ENCODE data around the gene MACROH2A1. TPM values are rescaled to one million over a fixed set of nuclear protein-coding genes. Genes with fewer than 3 reads are reported as not detected.

The MACROH2A1 gene
- 100 to 1,000 TPM; 224 to 255 (median 240) TPM for polyA plus RNA-seq (ENCODE audit: insufficient read depth in 1 of 5, insufficient read length in 5 of 5, low replicate concordance in 1 of 5)
- long read RNA-seq, donor 1, full-length matches to known transcripts = 45 of 106 reads
- long read RNA-seq, donor 1, partial matches to known transcripts = 51 of 106 reads
- long read RNA-seq, donor 1, other reads (novel, unspliced or antisense) = 10 of 106 reads
- long read RNA-seq, donor 2, full-length matches to known transcripts = 33 of 49 reads
- long read RNA-seq, donor 2, partial matches to known transcripts = 0 of 49 reads
- long read RNA-seq, donor 2, other reads (novel, unspliced or antisense) = 16 of 49 reads
- long read RNA-seq, donor 3, full-length matches to known transcripts = 50 of 103 reads
- long read RNA-seq, donor 3, partial matches to known transcripts = 28 of 103 reads
- long read RNA-seq, donor 3, other reads (novel, unspliced or antisense) = 25 of 103 reads
- long read RNA-seq, donor 4, full-length matches to known transcripts = 21 of 52 reads
- long read RNA-seq, donor 4, partial matches to known transcripts = 20 of 52 reads
- long read RNA-seq, donor 4, other reads (novel, unspliced or antisense) = 11 of 52 reads
- long read RNA-seq, donor 5, full-length matches to known transcripts = 53 of 142 reads
- long read RNA-seq, donor 5, partial matches to known transcripts = 54 of 142 reads
- long read RNA-seq, donor 5, other reads (novel, unspliced or antisense) = 35 of 142 reads
- long read RNA-seq, donor 6, full-length matches to known transcripts = 43 of 90 reads
- long read RNA-seq, donor 6, partial matches to known transcripts = 16 of 90 reads
- long read RNA-seq, donor 6, other reads (novel, unspliced or antisense) = 31 of 90 reads
- long read RNA-seq, donor 7, transcript H2AFY-216 (3 exons, 2,521 nt) = minor isoform, 5 of 104 reads
- long read RNA-seq, donor 7, transcript H2AFY-202 (9 exons, 1,859 nt) = minor isoform, 12 of 104 reads
- long read RNA-seq, donor 7, transcript H2AFY-217 (9 exons, 2,789 nt) = major isoform, 15 of 104 reads
- long read RNA-seq, donor 7, partial matches to known transcripts = 18 of 104 reads
- long read RNA-seq, donor 7, other reads (novel, unspliced or antisense) = 47 of 104 reads
- long read RNA-seq, donor 8, partial matches to known transcripts = 16 of 34 reads
- long read RNA-seq, donor 8, other reads (novel, unspliced or antisense) = 8 of 34 reads

- DNase-seq = peak; percentile 83 to 86
Observed at GRCh38 chr5:135398855-135399793, at the start of gene MACROH2A1. Gene MACROH2A1, minus strand, starts transcription at chr5:135399231. Its CDS starts 10,138 bp downstream, at chr5:135389093.

GRCh38 chr5:135448071-135448739 lies 49.2 kb upstream of the MACROH2A1 start:
- DNase-seq = no peak

- DNase-seq = no peak
Observed at GRCh38 chr5:135447298-135447929, 48.4 kb upstream of the MACROH2A1 start, which contains the start of gene DCANP1. Gene DCANP1, minus strand, starts transcription at chr5:135447348. Its CDS starts 240 bp downstream, at chr5:135447108.

DNA sequence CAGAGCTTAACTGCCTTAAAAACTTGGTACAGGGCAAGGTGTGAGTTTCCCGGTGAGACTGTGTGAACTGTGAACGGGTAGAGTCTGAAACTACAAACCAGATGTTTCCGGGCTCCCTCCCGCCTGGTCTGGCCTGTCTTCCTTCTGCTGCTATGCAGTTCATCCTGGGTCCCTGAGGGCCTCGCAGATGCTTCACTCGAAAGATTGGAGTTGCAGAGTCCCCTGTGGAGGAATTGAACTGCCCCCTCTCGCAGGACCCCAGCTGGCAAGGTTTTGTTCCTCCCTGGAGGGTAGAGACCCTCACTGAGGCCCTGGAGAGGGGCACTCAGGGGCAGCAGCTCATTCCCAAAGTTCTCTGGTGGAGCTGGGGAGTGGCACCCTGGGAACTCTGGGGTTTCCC lies 47.6 kb upstream of the MACROH2A1 start:
- DNase-seq = no peak

GRCh38 chr5:135446206-135446605 lies 47.2 kb upstream of the MACROH2A1 start:
- no peak for DNase-seq

- DNase-seq = no peak
Observed at GRCh38 chr5:135445306-135445985, 46.4 kb upstream of the MACROH2A1 start.

DNA sequence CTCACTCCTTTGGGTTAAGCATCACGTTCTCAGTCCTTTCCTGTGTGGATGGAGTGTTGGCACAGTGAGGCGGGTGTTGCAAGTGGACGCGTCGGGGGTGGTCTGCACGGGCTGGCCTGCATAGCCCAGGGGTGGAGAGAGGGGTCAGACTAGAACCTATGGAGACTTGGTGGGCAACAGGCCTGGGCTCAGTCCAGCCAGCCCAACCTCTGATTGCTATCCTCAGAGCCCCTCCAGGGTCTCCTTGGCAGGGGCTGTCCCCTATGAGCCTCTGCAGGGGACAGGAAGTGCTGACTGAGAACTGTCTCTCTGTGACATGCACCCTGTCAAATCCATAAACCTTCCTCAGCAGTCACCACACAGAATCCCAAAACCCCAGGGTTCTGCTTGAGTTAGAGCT lies 45.9 kb upstream of the MACROH2A1 start:
- no peak for DNase-seq

DNA sequence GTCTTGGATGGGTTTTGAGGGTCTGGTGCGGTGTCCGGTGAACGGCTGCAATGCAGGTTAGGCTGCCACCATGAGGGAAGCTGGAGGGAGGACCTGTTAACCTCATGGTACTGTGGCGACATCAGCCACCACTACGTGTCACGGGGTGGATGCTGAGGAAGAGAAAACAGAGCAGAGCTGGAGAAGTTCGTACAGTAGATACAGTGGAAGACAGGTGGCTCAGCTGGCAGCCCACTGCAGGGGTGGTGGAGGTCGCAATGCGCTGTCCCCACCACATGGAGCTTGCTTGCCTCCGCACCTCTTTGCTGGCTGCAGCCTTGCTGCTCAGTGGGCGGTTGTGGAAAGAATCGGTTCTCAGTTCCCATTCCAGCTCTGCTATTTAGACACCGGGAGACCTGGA lies 45.3 kb upstream of the MACROH2A1 start:
- no peak for DNase-seq

- DNase-seq = no peak
Observed at GRCh38 chr5:135443161-135443960, 44.3 kb upstream of the MACROH2A1 start.

- peak; percentile 86 for DNase-seq
Observed at GRCh38 chr5:135442431-135443160, 43.6 kb upstream of the MACROH2A1 start.

DNA sequence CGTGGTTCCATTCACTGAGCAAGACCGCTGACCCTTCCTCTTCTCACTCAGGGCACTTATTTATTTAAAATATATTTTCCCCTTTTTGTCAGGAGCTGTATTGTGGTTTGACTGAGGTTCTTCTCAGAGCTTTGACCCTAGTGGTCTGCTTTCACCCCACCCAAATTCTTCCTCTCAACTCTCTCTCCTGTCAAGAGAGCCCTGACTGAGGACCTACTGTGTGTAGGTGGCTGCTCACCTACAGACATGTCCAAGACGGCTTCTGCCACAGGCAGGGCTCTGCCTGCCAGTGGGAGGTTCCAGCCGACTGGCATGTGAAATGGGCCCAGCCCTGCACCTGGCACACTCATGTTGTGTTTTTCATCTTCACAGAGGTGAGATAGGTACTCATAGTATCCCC lies 42.9 kb upstream of the MACROH2A1 start:
- DNase-seq = no peak

DNA sequence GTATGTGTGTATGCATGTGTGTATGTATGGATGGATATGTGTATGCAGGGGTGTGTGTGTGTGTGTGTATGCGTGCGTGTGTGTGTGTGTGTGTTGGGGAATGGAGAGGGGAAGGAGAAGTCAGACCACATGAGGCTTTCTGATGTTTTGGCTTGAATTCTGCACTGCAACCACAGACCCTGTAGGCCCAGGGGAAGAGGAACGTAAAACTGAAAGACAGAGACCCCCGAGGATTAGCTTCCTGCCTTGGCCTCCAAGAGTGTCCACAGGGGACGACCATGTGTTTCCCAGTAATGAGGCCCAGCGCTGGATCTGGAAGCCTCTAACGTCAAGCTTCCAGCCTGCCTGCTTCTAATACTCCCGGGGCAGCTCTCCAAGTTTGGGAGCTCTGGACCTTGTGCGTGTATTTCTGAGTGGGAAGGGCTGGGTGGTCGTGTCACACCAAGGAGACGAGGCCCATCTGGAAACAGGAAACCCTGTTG lies 42.4 kb upstream of the MACROH2A1 start:
- peak; percentile 75 to 77 for DNase-seq

DNA sequence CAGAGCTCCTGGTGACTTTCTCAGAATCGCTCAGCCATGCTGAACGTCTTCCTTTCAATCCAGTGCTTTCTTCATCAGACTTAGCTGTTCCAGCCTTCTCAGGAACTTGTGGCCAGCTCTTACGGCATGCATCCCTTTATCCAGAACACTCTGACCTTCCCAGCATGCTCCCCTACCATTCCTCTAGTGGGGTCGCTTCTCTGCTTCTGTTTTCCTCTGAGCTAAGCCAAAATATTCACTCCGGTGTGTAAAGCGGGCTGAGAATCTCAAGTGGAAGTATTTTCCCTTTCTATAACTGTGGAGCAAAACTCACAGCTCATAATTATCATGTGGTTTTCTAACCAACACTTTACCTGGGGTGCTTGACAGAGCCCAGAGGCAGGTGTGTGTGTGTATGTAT lies 41.9 kb upstream of the MACROH2A1 start:
- DNase-seq = no peak

DNA sequence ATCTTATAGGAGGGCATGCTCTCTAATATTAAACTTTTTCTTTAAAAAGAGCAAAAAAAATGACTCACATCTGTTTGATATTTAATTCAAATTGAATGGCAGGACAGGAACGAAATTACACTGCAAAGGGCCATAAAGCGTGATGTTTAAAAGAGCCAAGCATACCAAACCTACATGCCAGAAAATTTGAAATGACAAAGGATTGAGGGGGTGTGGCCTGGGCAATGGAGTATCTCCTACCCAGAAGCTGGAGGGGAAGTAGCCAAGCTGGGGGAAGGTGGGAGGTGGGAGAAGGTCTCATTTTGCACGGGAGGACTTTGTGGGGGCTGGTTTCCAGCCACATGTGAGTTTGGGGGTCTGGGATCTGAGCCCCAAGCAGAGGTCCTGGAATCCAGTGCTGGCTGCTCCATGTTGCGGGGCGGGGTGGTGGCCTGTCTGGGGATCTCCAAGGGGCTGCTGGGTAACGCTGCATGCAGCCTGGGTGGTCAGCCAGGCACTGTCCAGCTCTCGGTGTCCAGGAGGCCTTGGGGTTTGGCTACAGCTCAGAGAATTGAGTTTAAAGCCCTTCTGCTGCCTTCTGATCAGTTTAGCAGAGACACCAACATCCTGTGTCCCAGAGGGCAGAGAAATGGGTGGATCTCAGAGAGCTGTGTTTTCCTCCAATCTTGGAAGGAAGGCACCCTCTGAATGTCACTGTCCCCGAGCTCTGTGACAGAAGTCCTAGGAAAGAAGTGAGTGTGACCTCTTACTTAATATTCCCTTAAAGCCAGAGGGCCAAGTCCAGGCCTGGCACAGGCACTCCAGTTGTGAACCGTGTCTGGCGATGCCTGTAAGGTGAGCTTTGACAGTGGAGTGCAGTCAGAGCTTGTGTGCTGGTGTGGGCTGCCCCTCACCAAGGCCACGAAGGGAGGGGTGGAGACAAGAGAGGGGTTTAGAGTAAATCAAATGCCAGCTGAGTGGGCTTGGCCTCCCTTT lies 40.5 kb upstream of the MACROH2A1 start:
- DNase-seq = peak in 1 of 2 donors; percentile 40

GRCh38 chr5:135438636-135439221 lies 39.7 kb upstream of the MACROH2A1 start:
- DNase-seq = peak in 1 of 2 donors; percentile 27
